Measurements from ENCODE around the gene ZSWIM3. TPM values are rescaled to one million over a fixed set of nuclear protein-coding genes. Genes with fewer than 3 reads are reported as not detected.
A peak's percentile ranks its signal among the peaks of the same experiment; 100 is the strongest.

The ZSWIM3 gene
- total and polyA plus RNA-seq, 2 of the 13 experiments (the other 11 are each of a cell fraction or from before 2014, with no cell fraction given), result 5.2 to 5.8 TPM

DNA sequence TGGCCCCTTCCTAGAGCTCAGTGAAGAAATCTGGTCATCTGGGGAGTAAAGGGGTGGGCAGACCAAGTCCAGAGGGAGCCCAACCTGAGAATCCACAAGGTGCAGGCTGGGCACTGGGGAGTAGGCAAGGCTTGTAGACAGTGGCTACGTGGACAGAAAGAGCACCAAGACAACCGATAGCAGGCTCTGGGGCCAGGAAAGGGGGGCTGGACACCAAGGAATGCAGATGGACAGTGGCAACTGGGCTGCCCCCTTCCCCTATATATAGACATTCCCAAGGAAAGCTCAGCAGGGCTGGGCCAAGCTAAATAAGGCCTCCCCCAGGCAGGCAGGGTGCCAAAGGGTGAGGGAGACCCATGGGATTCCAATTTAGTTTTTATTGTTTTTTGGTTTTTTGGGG is 28.8 kb upstream of the ZSWIM3 start (continued):
- TF ChIP-seq, protein P1, sequence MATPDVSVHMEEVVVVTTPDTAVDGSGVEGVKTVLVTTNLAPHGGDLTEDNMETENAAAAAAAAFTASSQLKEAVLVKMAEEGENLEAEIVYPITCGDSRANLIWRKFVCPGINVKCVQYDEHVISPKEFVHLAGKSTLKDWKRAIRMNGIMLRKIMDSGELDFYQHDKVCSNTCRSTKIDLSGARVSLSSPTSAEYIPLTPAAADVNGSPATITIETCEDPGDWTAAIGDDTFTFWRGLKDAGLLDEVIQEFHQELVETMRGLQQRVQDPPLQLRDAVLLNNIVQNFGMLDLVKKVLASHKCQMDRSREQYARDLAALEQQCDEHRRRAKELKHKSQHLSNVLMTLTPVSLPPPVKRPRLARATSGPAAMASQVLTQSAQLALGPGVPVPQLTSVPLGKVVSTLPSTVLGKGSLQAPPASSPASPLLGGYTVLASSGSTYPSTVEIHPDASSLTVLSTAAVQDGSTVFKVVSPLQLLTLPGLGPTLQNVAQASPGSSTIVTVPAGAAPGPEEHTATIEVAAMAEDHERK (CRISPR knock-in tag; IDR thresholded peaks at IDR 0.05; ENCODE audit: low read depth), result no peak
- TF ChIP-seq ZSCAN25 (CRISPR knock-in tag; IDR thresholded peaks at IDR 0.05), result no peak
- TF ChIP-seq, protein P2, sequence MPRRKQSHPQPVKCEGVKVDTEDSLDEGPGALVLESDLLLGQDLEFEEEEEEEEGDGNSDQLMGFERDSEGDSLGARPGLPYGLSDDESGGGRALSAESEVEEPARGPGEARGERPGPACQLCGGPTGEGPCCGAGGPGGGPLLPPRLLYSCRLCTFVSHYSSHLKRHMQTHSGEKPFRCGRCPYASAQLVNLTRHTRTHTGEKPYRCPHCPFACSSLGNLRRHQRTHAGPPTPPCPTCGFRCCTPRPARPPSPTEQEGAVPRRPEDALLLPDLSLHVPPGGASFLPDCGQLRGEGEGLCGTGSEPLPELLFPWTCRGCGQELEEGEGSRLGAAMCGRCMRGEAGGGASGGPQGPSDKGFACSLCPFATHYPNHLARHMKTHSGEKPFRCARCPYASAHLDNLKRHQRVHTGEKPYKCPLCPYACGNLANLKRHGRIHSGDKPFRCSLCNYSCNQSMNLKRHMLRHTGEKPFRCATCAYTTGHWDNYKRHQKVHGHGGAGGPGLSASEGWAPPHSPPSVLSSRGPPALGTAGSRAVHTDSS (CRISPR knock-in tag; conservative IDR thresholded peaks at IDR 0.05), result no peak
- TF ChIP-seq ZNF782 (CRISPR knock-in tag; IDR thresholded peaks at IDR 0.05; ENCODE audit: borderline replicate concordance), result no peak
- TF ChIP-seq, protein P3, sequence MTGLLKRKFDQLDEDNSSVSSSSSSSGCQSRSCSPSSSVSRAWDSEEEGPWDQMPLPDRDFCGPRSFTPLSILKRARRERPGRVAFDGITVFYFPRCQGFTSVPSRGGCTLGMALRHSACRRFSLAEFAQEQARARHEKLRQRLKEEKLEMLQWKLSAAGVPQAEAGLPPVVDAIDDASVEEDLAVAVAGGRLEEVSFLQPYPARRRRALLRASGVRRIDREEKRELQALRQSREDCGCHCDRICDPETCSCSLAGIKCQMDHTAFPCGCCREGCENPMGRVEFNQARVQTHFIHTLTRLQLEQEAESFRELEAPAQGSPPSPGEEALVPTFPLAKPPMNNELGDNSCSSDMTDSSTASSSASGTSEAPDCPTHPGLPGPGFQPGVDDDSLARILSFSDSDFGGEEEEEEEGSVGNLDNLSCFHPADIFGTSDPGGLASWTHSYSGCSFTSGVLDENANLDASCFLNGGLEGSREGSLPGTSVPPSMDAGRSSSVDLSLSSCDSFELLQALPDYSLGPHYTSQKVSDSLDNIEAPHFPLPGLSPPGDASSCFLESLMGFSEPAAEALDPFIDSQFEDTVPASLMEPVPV (CRISPR knock-in tag; IDR thresholded peaks at IDR 0.05), result 0 out of 2 replicates have a peak, but pooled peaks have one; percentile 33
- TF ChIP-seq TEAD3 (CRISPR knock-in tag; optimal IDR thresholded peaks at IDR 0.05; ENCODE audit: borderline replicate concordance), result peak; percentile 50
- no peak for TF ChIP-seq SMC3 (IDR thresholded peaks at IDR 0.05; ENCODE audit: low read length)
- TF ChIP-seq, protein P4, sequence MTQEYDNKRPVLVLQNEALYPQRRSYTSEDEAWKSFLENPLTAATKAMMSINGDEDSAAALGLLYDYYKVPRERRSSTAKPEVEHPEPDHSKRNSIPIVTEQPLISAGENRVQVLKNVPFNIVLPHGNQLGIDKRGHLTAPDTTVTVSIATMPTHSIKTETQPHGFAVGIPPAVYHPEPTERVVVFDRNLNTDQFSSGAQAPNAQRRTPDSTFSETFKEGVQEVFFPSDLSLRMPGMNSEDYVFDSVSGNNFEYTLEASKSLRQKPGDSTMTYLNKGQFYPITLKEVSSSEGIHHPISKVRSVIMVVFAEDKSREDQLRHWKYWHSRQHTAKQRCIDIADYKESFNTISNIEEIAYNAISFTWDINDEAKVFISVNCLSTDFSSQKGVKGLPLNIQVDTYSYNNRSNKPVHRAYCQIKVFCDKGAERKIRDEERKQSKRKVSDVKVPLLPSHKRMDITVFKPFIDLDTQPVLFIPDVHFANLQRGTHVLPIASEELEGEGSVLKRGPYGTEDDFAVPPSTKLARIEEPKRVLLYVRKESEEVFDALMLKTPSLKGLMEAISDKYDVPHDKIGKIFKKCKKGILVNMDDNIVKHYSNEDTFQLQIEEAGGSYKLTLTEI (CRISPR knock-in tag; conservative IDR thresholded peaks at IDR 0.05), result no peak
- no peak for TF ChIP-seq ZNF598 (CRISPR knock-in tag; IDR thresholded peaks at IDR 0.05; ENCODE audit: borderline replicate concordance)
- TF ChIP-seq TARDBP (CRISPR knock-in tag; IDR thresholded peaks at IDR 0.05), result peak; percentile 39; the same call in 1 of the 2 replicates
- TF ChIP-seq AHR (CRISPR knock-in tag; IDR thresholded peaks at IDR 0.05), result peak; percentile 33; the same call in 1 of the 2 replicates
- TF ChIP-seq CEBPG (CRISPR knock-in tag; IDR thresholded peaks at IDR 0.05), result no peak
- no peak for TF ChIP-seq REXO4 (CRISPR knock-in tag; IDR thresholded peaks at IDR 0.05; ENCODE audit: borderline replicate concordance)
- no peak for TF ChIP-seq ZNF816 (CRISPR knock-in tag; IDR thresholded peaks at IDR 0.05; ENCODE audit: borderline replicate concordance)
- no peak for TF ChIP-seq ZFP62 (CRISPR knock-in tag; IDR thresholded peaks at IDR 0.05)

All from HepG2 (cell line).